Stimulated activated naive CD8-positive, alpha-beta T cell treated with anti-CD3 and anti-CD28 coated beads, Interleukin-15, Interleukin-2, amounts not matched to agents 100 U/mL and 50 U/mL, for 24 hours (primary cell): ENCODE results near the gene PYCR2.
A peak's percentile ranks its signal among the peaks of the same experiment; 100 is the strongest.
"Not testable (repeated sequence)": the region's sequence is repeated elsewhere in the genome, so short reads cannot be mapped to it uniquely, and the experiment has no call there.

ENCODE experiments used
- ATAC-seq: fragments of 150-1000 bp; cut with Tn5 transposase; one replicate; pipeline ENCODE4 v1.10.0; 2021
- DNase-seq: peaks from one replicate; pipeline ENCODE4 v3.0.0; 2021

PYCR2 gene

DNA sequence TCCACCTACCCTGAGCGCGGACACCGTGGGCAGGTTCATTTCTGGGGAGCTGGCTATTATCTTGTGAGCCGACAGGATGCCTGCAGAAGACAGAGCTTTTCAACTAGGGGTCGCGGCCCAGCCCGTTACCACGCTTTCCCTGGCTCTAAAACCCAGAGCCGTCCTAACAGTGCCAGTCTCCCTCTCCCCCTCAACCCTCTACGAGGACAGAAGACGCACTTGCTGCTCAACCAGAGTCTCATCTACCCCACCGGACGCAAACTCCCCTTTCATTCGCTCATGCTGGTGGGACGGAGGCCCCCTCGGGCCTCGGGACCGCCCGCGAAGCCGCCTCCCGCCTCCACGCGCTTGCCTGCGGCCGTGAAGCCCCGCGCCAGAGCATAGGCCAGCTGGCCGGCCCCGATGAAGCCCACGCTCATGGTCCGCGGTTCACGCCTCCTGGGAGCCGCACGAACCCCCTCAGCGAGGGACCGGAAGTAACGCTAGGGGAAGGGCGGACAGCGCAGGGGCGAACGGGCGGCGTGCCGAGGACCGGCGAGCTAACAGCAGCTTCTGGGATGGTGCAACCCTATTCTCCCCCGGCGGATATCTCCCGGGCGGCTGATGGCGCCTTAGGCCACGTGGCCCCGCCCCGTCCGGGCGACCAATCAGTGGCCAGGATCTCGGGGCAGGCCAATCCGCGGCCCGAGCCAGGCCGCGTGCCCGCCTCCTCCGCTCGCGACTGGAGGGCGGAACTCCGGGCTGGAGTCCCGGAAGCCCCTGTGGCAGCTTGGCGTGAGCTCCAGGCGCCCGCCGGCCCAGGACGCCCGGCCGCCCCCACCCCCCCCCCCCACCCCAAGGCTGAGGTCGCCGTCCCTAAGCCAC lies at the start of gene PYCR2:
Gene PYCR2 (minus strand): TSS at position 559 of the 864 bp plus-strand sequence. CDS start 140 bp downstream, at position 419.
- peak; percentile 95 for DNase-seq

DNA sequence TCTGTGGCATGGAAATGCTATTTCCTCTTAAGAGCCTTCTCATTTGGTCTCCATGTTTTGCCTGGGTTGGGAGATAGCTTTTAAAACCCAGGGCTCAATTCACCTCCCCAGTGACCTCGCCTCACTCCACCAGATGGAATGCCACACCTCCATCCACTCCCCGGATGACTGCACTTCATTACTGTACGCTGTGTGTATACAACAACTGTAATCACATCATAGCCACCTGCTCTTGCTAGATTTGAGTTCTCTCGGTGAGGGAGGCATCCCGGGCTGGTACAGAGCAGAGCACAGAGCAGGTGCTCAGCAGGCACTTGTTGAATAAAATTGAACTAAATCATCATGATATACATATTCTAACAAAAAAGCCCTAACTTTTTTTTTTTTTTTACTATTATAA lies 49.1 kb upstream of the PYCR2 start:
- no peak for DNase-seq
- ATAC-seq: no peak

More for the DNA sequence above, at the start of gene PYCR2:
- ATAC-seq: peak; percentile 97

GRCh38 chr1:225972344-225973152 lies 48.5 kb upstream of the PYCR2 start:
- ATAC-seq: no peak
- DNase-seq: no peak

DNA sequence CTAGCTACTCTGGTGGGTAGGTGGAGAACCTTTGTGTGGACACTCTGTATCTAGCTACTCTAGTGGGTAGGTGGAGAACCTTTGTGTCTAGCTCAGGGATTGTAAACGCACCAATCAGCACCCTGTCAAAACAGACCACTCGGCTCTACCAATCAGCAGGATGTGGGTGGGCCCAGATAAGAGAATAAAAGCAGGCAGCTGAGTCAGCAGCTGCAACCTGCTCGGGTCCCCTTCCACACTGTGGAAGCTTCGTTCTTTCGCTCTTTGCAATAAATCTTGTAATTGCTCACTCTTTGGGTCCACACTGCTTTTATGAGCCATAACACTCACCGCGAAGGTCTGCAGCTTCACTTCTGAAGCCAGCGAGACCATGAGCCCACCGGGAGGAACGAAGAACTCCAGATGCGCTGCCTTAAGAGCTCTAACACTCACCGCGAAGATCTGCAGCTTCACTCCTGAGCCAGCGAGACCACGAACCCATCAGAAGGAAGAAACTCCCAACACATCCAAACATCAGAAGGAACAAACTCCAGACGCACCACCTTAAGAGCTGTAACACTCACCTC lies 46.6 kb upstream of the PYCR2 start:
- not testable (repeated sequence) for DNase-seq, ATAC-seq

DNA sequence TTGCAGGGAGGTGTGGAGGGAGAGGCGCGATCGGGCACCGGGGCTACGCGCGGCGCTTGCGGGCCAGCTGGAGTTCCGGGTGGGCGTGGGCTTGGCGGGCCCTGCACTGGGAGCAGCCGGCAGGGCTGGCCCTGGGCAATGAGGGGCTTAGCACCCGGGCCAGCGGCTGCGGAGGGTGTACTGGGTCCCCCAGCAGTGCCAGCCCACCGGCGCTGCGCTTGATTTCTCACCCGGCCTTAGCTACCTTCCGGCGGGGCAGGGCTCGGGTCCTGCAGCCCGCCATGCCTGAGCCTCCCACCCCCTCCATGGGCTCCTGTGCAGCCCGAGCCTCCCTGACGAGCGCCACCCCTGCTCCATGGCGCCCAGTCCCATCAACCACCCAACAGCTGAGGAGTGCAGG lies 45.7 kb upstream of the PYCR2 start:
- ATAC-seq, DNase-seq: not testable (repeated sequence)

DNA sequence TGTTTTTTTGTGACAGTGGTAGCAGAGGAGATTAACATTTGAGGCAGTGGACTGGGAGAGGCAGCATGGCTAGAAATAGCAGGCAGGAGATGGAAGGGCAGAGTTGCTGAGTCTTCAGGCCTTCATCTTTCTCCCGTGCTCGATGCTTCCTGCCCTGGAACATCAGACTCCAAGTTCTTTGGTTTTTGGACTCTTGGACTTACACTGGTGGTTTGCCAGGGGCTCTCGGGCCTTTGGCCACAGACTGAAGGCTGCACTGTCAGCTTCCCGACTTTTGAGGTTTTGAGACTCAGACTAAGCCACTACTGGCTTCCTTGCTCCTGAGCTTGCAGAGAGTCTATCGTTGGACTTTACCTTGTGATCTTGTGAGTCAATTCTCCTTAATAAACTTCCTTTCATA lies 41.2 kb upstream of the PYCR2 start:
- no peak for ATAC-seq
- no peak for DNase-seq

DNA sequence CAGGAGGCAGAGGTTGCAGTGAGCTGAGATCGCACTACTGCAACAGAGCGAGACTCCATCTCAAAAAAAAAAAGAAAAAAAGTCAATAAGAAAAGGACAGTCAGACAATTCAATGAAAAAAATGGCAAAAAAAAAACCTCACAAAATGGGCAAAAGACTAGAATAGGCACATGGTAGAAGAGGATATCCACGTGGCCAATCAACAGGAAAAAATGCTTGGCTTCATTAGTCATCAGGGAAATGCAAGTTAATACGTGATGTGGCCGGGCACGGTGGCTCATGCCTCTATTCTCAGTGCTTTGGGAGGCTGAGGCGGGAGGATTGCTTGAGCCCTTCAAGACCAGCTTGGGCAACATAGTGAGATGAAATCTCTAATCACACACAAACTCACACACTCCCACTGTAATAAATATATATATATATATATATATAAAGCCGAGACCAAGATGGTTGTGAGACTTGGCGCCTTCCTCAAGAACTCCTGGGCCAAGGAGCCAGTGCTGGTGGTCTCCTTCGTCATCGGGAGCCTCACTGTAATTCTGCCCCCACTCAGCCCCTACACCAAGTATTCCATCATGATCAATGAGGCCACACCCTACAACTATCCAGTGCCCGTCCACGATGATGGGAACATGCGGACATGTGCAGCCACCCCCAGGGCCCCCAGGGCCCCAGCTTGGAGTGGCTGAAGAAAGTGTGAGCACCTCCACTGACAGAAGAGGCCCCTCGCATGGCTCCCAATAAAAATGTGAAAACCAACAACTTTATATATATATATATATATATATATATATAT lies 39.9 kb upstream of the PYCR2 start:
- DNase-seq (no peak), ATAC-seq (no peak)

GRCh38 chr1:225962440-225962975 lies 38.5 kb upstream of the PYCR2 start:
- DNase-seq (peak; percentile 90), ATAC-seq (peak; percentile 87)

DNA sequence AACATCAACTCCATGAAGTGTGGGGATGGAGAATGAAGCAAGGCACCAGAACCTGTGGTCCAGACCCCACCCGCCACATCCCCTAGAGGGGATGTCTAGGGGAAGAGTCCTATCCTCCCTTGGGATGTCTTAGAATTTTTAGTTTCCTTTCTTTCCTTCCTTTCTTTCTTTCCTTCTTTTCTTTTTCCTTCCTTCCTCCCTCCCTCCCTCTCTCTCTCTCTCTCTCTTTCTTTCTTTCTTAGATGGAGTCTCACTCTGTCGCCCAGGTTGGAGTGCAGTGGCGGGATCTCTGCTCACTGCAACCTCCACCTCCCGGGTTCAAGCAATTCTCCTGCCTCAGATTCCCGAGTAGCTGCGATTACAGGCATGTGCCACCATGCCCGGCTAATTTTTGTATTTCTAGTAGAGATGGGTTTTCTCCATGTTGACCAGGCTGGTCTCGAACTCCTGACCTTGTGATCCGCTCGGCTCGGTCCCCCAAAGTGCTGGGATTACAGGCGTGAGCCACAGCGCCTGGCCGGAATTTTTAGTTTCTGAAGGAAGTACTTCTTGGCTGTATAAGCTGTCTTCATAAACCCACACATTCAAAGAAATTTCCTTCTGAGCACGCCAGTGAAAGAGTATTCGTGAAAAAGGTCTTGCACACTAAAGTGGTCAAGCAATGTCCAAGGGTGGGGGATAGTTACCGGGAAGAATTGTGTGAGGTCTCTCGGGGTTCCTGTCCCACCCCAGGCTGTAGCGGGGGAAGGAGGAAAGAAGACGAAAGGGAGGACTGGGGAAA lies 37.8 kb upstream of the PYCR2 start:
- no peak for DNase-seq
- no peak for ATAC-seq

DNA sequence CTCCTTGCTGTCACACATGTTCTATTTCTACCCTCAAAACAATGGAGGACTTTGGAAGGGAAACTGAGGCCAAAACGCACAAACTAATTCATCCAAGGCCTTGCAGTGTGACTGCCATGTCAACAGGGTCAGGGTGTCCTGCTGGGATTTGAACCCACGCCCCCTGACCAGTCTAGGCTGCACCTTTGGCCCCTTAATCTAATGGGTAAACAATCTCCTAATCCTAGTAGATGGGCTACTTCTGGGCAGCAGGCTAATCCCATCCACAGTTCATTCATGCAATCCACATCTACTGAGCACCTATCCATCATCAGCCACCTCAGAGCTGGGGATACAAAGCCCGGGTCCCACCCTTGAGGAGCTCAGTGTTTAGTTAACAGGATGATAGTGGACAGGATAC lies 34.0 kb upstream of the PYCR2 start:
- ATAC-seq: no peak
- DNase-seq: no peak

GRCh38 chr1:225954753-225955152 lies 30.7 kb upstream of the PYCR2 start:
- no peak for DNase-seq
- ATAC-seq: peak; percentile 34

- no peak for ATAC-seq
- DNase-seq: no peak
Observed at GRCh38 chr1:225953315-225953714, 29.3 kb upstream of the PYCR2 start.

GRCh38 chr1:225950905-225951497 lies 27.0 kb upstream of the PYCR2 start:
- DNase-seq: no peak

GRCh38 chr1:225949041-225949440 lies 25.0 kb upstream of the PYCR2 start:
- DNase-seq (no peak), ATAC-seq (no peak)

More at GRCh38 chr1:225950905-225951497, 27.0 kb upstream of the PYCR2 start:
- no peak for ATAC-seq

- DNase-seq (no peak), ATAC-seq (no peak)
Observed at GRCh38 chr1:225946803-225947202, 22.8 kb upstream of the PYCR2 start.

DNA sequence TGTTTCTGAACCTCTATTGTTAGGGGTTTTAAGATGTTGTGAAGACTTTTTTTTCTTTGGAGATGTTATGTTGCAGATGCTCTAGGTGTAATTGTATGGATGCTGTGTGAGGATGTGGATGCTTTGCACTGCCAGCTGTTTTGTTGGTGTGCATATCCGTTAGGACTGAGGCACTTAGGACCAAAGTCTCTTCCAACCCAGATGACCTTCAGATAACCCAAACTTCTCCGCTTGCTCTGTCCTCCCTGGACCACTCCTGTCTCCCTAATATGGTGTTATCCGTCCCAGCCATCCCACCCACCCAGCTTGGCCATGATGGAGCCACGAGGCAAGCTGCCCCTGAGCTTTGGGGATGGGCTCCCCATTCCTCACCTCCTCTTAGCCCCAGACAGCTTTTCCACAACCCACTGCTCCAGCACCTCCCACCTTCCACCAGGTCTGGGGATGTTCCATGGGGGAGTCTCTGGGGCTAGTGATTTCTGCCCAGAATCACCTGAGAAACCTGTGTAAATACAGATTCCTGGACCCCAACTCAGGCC lies 22.1 kb upstream of the PYCR2 start:
- no peak for DNase-seq
- no peak for ATAC-seq

GRCh38 chr1:225945564-225945963 lies 21.5 kb upstream of the PYCR2 start:
- no peak for DNase-seq
- ATAC-seq: no peak

GRCh38 chr1:225944951-225945350 lies 20.9 kb upstream of the PYCR2 start:
- peak; percentile 71 for ATAC-seq
- no peak for DNase-seq

GRCh38 chr1:225944387-225944786 lies 20.3 kb upstream of the PYCR2 start:
- ATAC-seq (no peak), DNase-seq (no peak)

DNA sequence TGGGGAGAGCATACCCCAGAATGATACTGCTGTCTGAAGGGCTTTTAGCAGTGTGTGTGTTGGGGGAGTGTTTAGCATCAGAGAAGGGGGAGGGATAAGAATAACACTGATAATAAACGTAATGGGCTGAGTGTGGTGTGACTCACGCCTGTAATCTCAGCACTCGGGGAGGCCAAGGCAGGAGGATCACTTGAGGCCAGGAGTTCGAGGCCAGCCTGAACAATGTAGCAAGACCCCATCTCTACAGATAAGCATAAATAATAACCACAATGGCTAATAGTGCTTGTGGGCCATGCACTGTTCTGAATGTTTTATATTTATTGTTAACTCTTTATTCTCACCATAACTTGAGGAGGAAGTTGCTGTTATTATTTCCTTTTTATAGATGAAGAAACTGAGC lies 19.5 kb upstream of the PYCR2 start:
- no peak for ATAC-seq
- DNase-seq: no peak
